Tibial nerve (tissue), 4 donors: ENCODE results near the gene NUP88. TPM values are rescaled to one million over a fixed set of nuclear protein-coding genes. Genes with fewer than 3 reads are reported as not detected.

Source experiments
- DNase-seq, 2 donors: peaks; one replicate each; pipeline ENCODE4 v3.0.0-alpha.2; 2019; ENCODE audit warnings: low spot score in 2 of 2
- H3K27ac ChIP-seq, 4 donors: fragments of 200-600 bp; sonication (generic) in 3 of 4; one replicate each; pipeline ENCODE4 v1.5.1; 2017 to 2019; ENCODE audit warnings: mild to moderate bottlenecking in 1 of 4
- H3K27me3 ChIP-seq, 2 donors: fragments of 200-600 bp; sonication (generic) in 1 of 2; one replicate each; pipeline versions ENCODE4 v1.5.1 to v1.6.0; 2017 to 2019
- H3K36me3 ChIP-seq, 3 donors: fragments of 200-600 bp; sonication (generic); one replicate each; pipeline ENCODE4 v1.5.1; 2018 to 2019
- H3K4me1 ChIP-seq, 4 donors: fragments of 200-600 bp; sonication (generic) in 3 of 4; one replicate each; pipeline ENCODE4 v1.5.1; 2017 to 2019
- H3K4me3 ChIP-seq, 4 donors: fragments of 200-600 bp; sonication (generic) in 3 of 4; one replicate each; pipeline ENCODE4 v1.5.1; 2017 to 2019; ENCODE audit warnings: mild to moderate bottlenecking in 1 of 4, moderate library complexity in 1 of 4
- H3K9me3 ChIP-seq, 4 donors: fragments of 200-600 bp; sonication (generic) in 3 of 4; one replicate each; pipeline ENCODE4 v1.5.1; 2017 to 2019
- EP300 ChIP-seq, 2 donors: sonication (generic); formaldehyde crosslinking; IDR thresholded peaks; one replicate each; pipeline ENCODE4 v1.6.1; 2017; ENCODE audit warnings: antibody characterized with exemption in 2 of 2, mild to moderate bottlenecking in 1 of 2
- POLR2A ChIP-seq, 2 donors: fragments of 450-650 bp; IDR thresholded peaks; one replicate each; pipeline ENCODE4 v1.6.1; 2017; ENCODE audit warnings: antibody characterized with exemption in 2 of 2, mild to moderate bottlenecking in 2 of 2, moderate library complexity in 2 of 2
- whole genome bisulfite sequencing, 2 donors: methylation state at CpG; one replicate each; pipeline ENCODE4 v1.1.5; 2018; 5-methylcytosine and 5-hydroxymethylcytosine counted together
- total RNA-seq, 4 donors: library from RNA; depleted of rRNA; stranded (reverse); fragments of >200 nt; gene quantifications; one replicate each; pipeline ENCODE4 v1.1.0, GENCODE V29; 2016
- TF ChIP-seq, protein P1 (sequence below), 5 experiments: fragments of 200-600 bp in 3 of 5; fragments of 450-650 bp in 2 of 5; sonication (generic) in 3 of 5; IDR thresholded peaks; one replicate each; pipeline ENCODE4 v1.5.1; 2016 to 2019; ENCODE audit warnings: antibody characterized with exemption in 5 of 5, mild to moderate bottlenecking in 3 of 5, moderate library complexity in 2 of 5

Gene NUP88
- total RNA-seq, 4 donors from 2014 or later: 56.2 to 91.5 (median 75.2) TPM

DNA sequence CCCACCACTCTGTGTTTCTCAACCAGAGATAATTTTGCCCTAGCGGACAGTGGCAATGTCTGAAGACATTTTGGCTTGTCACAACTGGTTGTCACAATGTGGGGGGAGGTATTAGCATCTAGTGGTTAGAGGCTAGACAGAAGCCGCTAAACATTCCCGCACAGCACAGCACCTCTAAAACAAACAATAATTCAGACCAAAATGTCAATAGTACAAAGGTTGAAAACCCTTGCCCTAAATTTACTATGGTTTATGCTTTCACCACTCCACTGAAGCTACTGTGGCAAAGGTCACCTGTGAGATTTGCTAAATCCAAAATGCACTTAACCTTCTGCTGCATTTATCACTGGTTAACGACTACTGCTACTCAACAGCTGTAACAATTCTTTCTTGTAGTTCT is 14.1 kb downstream of the NUP88 start:
- H3K36me3 ChIP-seq: peaks cover 0 to 100% (median 19%) of the 10 kb centered on the region in 3 donors
- 69 to 71% methylated on average over 4 of the region's 4 CpGs for WGBS, 2 donors

DNA sequence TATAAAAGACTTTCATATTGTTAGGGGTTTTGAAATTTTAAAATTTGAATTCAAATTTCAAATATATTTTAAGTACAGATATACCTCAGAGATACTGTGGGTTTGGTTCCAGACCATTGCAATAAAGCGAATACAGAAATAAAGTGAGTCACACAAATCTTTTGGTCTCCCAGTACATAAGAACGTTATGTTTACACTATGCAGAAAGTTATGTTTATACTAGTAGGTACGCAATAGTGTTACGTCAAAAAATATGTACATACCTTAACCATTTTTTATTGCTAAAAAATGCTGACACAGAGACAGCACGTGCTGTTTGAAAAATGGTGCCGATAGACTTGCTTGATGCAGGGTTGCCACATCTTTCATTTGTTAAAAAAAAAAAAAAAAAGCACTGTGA is 19.7 kb downstream of the NUP88 start:
- H3K27me3 ChIP-seq: no peaks in the 10 kb centered on the region
- 87 to 89% methylated on average over 6 of the region's 6 CpGs for WGBS, 2 donors
- no peaks in the 10 kb centered on the region for H3K4me1 ChIP-seq
- TF ChIP-seq POLR2A (IDR thresholded peaks at IDR 0.05): no peak
- H3K4me3 ChIP-seq: no peak overlapping the region
- no peaks in the 10 kb centered on the region for H3K9me3 ChIP-seq
- peaks cover 0 to 97% (median 17%) of the 10 kb centered on the region in 3 donors for H3K36me3 ChIP-seq
- H3K27ac ChIP-seq: no peak overlapping the region
- no peak for DNase-seq

More for the DNA sequence above, 14.1 kb downstream of the NUP88 start:
- DNase-seq: no peak
- no peaks in the 10 kb centered on the region for H3K27me3 ChIP-seq
- H3K4me1 ChIP-seq: no peaks in the 10 kb centered on the region
- TF ChIP-seq POLR2A (IDR thresholded peaks at IDR 0.05) (no peak), EP300 (IDR thresholded peaks at IDR 0.05) (no peak)
- TF ChIP-seq, protein P1, sequence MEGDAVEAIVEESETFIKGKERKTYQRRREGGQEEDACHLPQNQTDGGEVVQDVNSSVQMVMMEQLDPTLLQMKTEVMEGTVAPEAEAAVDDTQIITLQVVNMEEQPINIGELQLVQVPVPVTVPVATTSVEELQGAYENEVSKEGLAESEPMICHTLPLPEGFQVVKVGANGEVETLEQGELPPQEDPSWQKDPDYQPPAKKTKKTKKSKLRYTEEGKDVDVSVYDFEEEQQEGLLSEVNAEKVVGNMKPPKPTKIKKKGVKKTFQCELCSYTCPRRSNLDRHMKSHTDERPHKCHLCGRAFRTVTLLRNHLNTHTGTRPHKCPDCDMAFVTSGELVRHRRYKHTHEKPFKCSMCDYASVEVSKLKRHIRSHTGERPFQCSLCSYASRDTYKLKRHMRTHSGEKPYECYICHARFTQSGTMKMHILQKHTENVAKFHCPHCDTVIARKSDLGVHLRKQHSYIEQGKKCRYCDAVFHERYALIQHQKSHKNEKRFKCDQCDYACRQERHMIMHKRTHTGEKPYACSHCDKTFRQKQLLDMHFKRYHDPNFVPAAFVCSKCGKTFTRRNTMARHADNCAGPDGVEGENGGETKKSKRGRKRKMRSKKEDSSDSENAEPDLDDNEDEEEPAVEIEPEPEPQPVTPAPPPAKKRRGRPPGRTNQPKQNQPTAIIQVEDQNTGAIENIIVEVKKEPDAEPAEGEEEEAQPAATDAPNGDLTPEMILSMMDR (IDR thresholded peaks at IDR 0.05): no peak
- H3K27ac ChIP-seq: no peak overlapping the region
- H3K9me3 ChIP-seq: no peaks in the 10 kb centered on the region
- H3K4me3 ChIP-seq: no peak overlapping the region

DNA sequence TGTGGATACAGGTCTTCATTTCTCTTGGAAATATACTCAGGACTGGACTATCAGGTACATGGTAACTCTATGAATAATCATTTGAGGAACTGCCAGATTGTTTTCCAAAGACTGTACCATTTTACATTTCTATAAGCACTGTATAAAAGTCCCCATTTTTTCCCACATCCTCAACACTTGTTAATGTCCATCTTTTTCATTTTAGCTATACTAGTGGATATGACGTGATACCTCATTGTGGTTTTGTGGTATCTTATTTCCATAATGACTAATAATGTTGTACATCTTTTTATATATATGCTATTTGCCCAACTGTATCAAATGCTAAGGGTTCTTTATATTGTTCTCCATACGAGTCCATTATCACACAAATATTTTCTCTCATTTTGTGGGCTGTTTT is 22.9 kb downstream of the NUP88 start:
- TF ChIP-seq EP300 (IDR thresholded peaks at IDR 0.05) (no peak), POLR2A (IDR thresholded peaks at IDR 0.05) (no peak)
- TF ChIP-seq, protein P1 (IDR thresholded peaks at IDR 0.05): no peak
- Histone ChIP-seq H3K4me3 (no peak overlapping the region), H3K27ac (no peak overlapping the region), H3K9me3 (no peaks in the 10 kb centered on the region), H3K36me3 (peaks cover 0 to 97% (median 26%) of the 10 kb centered on the region in 3 donors), H3K4me1 (no peaks in the 10 kb centered on the region), H3K27me3 (no peaks in the 10 kb centered on the region)
- no peak for DNase-seq
- 95% methylated on average over 2 of the region's 2 CpGs for WGBS, 2 donors

DNA sequence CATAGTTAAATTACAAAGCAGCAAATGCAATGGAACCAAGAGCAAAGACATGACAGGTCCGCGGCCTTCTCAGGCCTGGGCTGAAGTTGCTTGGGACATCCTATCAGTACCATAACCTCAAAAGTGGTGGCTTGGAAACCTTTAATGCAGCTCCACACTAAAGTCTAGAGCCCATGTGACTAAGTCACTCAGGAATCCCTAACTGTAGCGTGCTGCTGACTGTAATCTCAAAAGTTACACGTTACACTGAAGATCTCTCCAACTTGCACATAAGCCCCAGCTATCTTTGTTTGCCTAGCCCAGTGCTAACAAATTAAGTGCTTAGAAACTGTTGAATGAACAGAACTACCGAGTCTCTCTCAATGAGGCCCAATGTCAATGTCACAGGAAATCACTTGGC is 27.8 kb downstream of the NUP88 start:
- no peak overlapping the region for H3K27ac ChIP-seq
- WGBS, 2 donors: 84 to 92% methylated on average over 5 of the region's 5 CpGs

DNA sequence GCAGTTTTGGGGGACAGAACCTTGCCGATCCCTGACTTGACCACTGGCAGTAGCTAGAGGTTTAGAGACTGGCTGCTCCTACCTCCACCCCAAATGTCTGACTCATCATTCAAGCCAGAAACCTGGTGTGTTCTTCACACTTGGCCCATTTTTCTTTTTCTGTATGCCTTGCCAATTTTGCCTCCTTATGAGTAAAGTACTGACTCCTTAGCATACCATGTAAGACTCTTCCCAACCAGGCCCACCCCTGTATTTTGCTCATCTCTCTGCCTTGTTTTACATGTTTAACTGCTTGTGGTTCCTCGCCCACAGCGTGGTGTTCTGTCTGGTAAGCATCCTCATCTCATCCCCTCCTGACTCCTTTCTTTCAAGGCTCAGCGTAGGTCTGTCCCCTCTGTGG is 37.9 kb downstream of the NUP88 start:
- Histone ChIP-seq H3K4me1 (no peaks in the 10 kb centered on the region), H3K9me3 (no peaks in the 10 kb centered on the region), H3K27ac (no peak overlapping the region), H3K4me3 (no peak overlapping the region), H3K36me3 (peaks cover 7 to 98% (median 46%) of the 10 kb centered on the region in 3 donors), H3K27me3 (no peaks in the 10 kb centered on the region)
- no peak for TF ChIP-seq POLR2A (IDR thresholded peaks at IDR 0.05)
- no peak for TF ChIP-seq EP300 (IDR thresholded peaks at IDR 0.05)
- TF ChIP-seq, protein P1 (IDR thresholded peaks at IDR 0.05): no peak
- 87 to 96% methylated on average over 4 of the region's 4 CpGs for WGBS, 2 donors
- DNase-seq: no peak

More for the DNA sequence above, 27.8 kb downstream of the NUP88 start:
- TF ChIP-seq, protein P1 (IDR thresholded peaks at IDR 0.05): no peak
- TF ChIP-seq POLR2A (IDR thresholded peaks at IDR 0.05) (no peak), EP300 (IDR thresholded peaks at IDR 0.05) (no peak)
- Histone ChIP-seq H3K27me3 (no peaks in the 10 kb centered on the region), H3K9me3 (no peaks in the 10 kb centered on the region), H3K4me1 (no peaks in the 10 kb centered on the region), H3K4me3 (no peak overlapping the region), H3K36me3 (peaks cover 0 to 95% (median 42%) of the 10 kb centered on the region in 3 donors)
- no peak for DNase-seq
